B cell (primary cell): ENCODE measurements around the gene STPG3. TPM values are rescaled to one million over a fixed set of nuclear protein-coding genes. Genes with fewer than 3 reads are reported as not detected.

ENCODE experiments used
- ATAC-seq: fragments of 200-7000 bp; cut with Tn5 transposase; one replicate; pipeline ENCODE4 v1.10.0; 2021; ENCODE audit warnings: low read depth, mild to moderate bottlenecking, moderate number of reproducible peaks, moderate library complexity
- CTCF ChIA-PET: fragments of 350-600 bp; sonication (Branson Sonifier 250); formaldehyde crosslinking; loops from one replicate; lab custom pipeline; 2021; ENCODE audit warnings: antibody characterized with exemption, inconsistent platforms; lab: Charles Lee
- POLR2A ChIA-PET: fragments of 350-600 bp; sonication (Branson Sonifier 250); formaldehyde crosslinking; loops from one replicate; lab custom pipeline; 2021; ENCODE audit warnings: antibody characterized with exemption; lab: Charles Lee
- DNase-seq: peaks from one replicate; pipeline ENCODE4 v3.0.0; 2013
- H2AFZ ChIP-seq: 2 replicates; pipeline ENCODE4 v1.6.1; 2012; ENCODE audit warnings: mild to moderate bottlenecking, low read depth, low read length; ENCODE audit not compliant: insufficient read depth, poor library complexity, severe bottlenecking
- H3K27ac ChIP-seq, 2 donors: 1 replicate in 1 of 2; 2 replicates in 1 of 2; pipeline ENCODE4 v1.5.1; 2012 to 2013; ENCODE audit warnings: low read length in 2 of 2, mild to moderate bottlenecking in 2 of 2, moderate library complexity in 1 of 2
- H3K27me3 ChIP-seq, 4 experiments: fragments of 200-600 bp in 1 of 4; sonication (generic) in 1 of 4; replicated peaks in 1 of 4; 1 replicate in 2 of 4; 2 replicates in 2 of 4; pipeline versions ENCODE4 v1.6.1 to v1.7.0; 2013 to 2016; ENCODE audit warnings: low read length in 3 of 4, mild to moderate bottlenecking in 2 of 4, mixed read lengths in 1 of 4, moderate library complexity in 1 of 4; ENCODE audit not compliant: insufficient read depth in 4 of 4, control insufficient read depth in 3 of 4; ENCODE audit errors: control extremely low read depth in 1 of 4
- H3K36me3 ChIP-seq, 2 experiments: replicated peaks in 1 of 2; 1 replicate in 1 of 2; 2 replicates in 1 of 2; pipeline versions ENCODE4 v1.6.1 to v1.7.1; 2013; ENCODE audit warnings: low read length in 1 of 2; ENCODE audit not compliant: insufficient read depth in 2 of 2, control insufficient read depth in 1 of 2; ENCODE audit errors: control extremely low read depth in 1 of 2, extremely low read depth in 1 of 2
- H3K4me1 ChIP-seq, 2 donors: fragments of 200-600 bp in 1 of 2; sonication (generic) in 1 of 2; 1 replicate in 1 of 2; 2 replicates in 1 of 2; pipeline versions ENCODE4 v1.5.1 to v1.6.1; 2013 to 2017; ENCODE audit warnings: low read length in 2 of 2; ENCODE audit not compliant: control insufficient read depth in 2 of 2, insufficient read depth in 2 of 2
- H3K4me2 ChIP-seq: replicated peaks from 2 replicates; pipeline ENCODE3; 2012; ENCODE audit warnings: mild to moderate bottlenecking, low read depth, low read length; ENCODE audit not compliant: poor library complexity, severe bottlenecking
- H3K4me3 ChIP-seq, 5 experiments: fragments of 200-600 bp in 1 of 5; sonication (generic) in 1 of 5; 1 replicate in 3 of 5; 2 replicates in 2 of 5; pipeline versions ENCODE4 v1.5.1 to v1.7.0; 2011 to 2016; ENCODE audit warnings: low read length in 4 of 5, mild to moderate bottlenecking in 4 of 5, low read depth in 2 of 5, control low read depth in 1 of 5, moderate library complexity in 1 of 5; ENCODE audit not compliant: insufficient read depth in 1 of 5; ENCODE audit errors: control extremely low read depth in 1 of 5, extremely low read depth in 1 of 5
- H3K79me2 ChIP-seq: fragments of 200-600 bp; sonication (generic); one replicate; pipeline ENCODE4 v1.6.0; 2016; ENCODE audit warnings: low read length; ENCODE audit not compliant: control insufficient read depth, insufficient read depth
- H3K9ac ChIP-seq: fragments of 200-600 bp; sonication (generic); 2 replicates; pipeline ENCODE4 v1.6.1; 2017; ENCODE audit warnings: mild to moderate bottlenecking, low read length, moderate library complexity
- H3K9me3 ChIP-seq, 3 donors: one replicate each; pipeline versions ENCODE4 v1.6.1 to v1.7.1; 2013; ENCODE audit warnings: low read length in 2 of 3; ENCODE audit not compliant: control insufficient read depth in 2 of 3, insufficient read depth in 1 of 3; ENCODE audit errors: control extremely low read depth in 1 of 3
- H4K20me1 ChIP-seq: 2 replicates; pipeline ENCODE4 v1.6.0; 2012; ENCODE audit warnings: mild to moderate bottlenecking, low read length; ENCODE audit not compliant: insufficient read depth, control insufficient read depth, poor library complexity, severe bottlenecking
- H3K27ac Mint-ChIP-seq: one replicate; pipeline ENCODE4 v1.8.0; 2021; ENCODE audit warnings: mixed read lengths
- H3K27me3 Mint-ChIP-seq: one replicate; pipeline ENCODE4 v1.8.0; 2021; ENCODE audit warnings: mixed read lengths
- H3K4me1 Mint-ChIP-seq: one replicate; pipeline ENCODE4 v1.8.0; 2021; ENCODE audit warnings: mixed read lengths
- H3K4me3 Mint-ChIP-seq: one replicate; pipeline ENCODE4 v1.8.0; 2021; ENCODE audit warnings: mixed read lengths
- H3K9me3 Mint-ChIP-seq: one replicate; pipeline ENCODE4 v1.8.0; 2022; ENCODE audit warnings: mixed read lengths; ENCODE audit not compliant: insufficient read depth
- EZH2 ChIP-seq: IDR thresholded peaks from 2 replicates; pipeline ENCODE4 v1.6.1; 2012; ENCODE audit warnings: borderline replicate concordance, low read depth, mild to moderate bottlenecking, moderate library complexity, low read length; ENCODE audit not compliant: insufficient read depth, poor library complexity, severe bottlenecking
- WGBS: methylation state at CpG from one replicate; pipeline ENCODE4 v1.1.5; 2013; ENCODE audit warnings: missing lambda C conversion rate; ENCODE audit not compliant: insufficient coverage; 5-methylcytosine and 5-hydroxymethylcytosine counted together
- intact Hi-C: fragments of 100-400 bp; cut with micrococcal nuclease; formaldehyde crosslinking; loops from one replicate; pipeline ENCODE4 v1.10.0; 2022
- polyA plus RNA-seq: library from polyadenylated mRNA; depleted of rRNA; stranded (reverse); fragments of >200 nt; gene quantifications from 2 replicates; pipeline ENCODE4 v1.2.3, GENCODE V29; 2012
- total RNA-seq, 2 donors: library from RNA; stranded (reverse); fragments of 120-200 nt in 1 of 2; gene quantifications; 1 replicate in 1 of 2; 2 replicates in 1 of 2; pipeline versions ENCODE4 v1.2.3 to v1.2.4, GENCODE V29; 2013 to 2022
- TF ChIP-seq, protein P1 (sequence below): fragments of 200-600 bp; IDR thresholded peaks from one replicate; pipeline ENCODE4 v1.8.0; 2022; ENCODE audit warnings: antibody characterized with exemption, mild to moderate bottlenecking

Gene STPG3
- total and polyA plus RNA-seq, 2 donors (not counting 1 experiment from before 2014, with no cell fraction given), result not detected

GRCh38 chr9:137236936-137237421 is 14.1 kb upstream of the STPG3 start:
- H3K9ac ChIP-seq, result no peak overlapping the region
- H3K4me1 ChIP-seq, result peaks cover 39 to 65% of the 10 kb centered on the region in 2 donors
- ATAC-seq (no peak), DNase-seq (no peak)
- TF ChIP-seq, protein P1, sequence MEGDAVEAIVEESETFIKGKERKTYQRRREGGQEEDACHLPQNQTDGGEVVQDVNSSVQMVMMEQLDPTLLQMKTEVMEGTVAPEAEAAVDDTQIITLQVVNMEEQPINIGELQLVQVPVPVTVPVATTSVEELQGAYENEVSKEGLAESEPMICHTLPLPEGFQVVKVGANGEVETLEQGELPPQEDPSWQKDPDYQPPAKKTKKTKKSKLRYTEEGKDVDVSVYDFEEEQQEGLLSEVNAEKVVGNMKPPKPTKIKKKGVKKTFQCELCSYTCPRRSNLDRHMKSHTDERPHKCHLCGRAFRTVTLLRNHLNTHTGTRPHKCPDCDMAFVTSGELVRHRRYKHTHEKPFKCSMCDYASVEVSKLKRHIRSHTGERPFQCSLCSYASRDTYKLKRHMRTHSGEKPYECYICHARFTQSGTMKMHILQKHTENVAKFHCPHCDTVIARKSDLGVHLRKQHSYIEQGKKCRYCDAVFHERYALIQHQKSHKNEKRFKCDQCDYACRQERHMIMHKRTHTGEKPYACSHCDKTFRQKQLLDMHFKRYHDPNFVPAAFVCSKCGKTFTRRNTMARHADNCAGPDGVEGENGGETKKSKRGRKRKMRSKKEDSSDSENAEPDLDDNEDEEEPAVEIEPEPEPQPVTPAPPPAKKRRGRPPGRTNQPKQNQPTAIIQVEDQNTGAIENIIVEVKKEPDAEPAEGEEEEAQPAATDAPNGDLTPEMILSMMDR, result no peak
- no peak for TF ChIP-seq EZH2
- CTCF ChIA-PET, result interaction anchor here (0.6 to 8.9 kb wide), 42 partner anchors 11 to 449 kb away, joined by 3 to 76 read pairs (median 5); partner anchors contain the start of genes ANAPC2, CYSRT1, MAN1B1 and NELFB
- POLR2A ChIA-PET, result interaction anchor here (0.5 to 1.6 kb wide), 6 partner anchors 13 to 834 kb away, joined by 3 to 8 read pairs (median 4); partner anchors contain the start of genes ANAPC2, MAN1B1 and SSNA1
- Mint-ChIP-seq H3K4me1 (peaks cover 39% of the 10 kb centered on the region), H3K27me3 (no peaks in the 10 kb centered on the region), H3K9me3 (no peaks in the 10 kb centered on the region), H3K4me3 (peak overlapping the region; percentile 13), H3K27ac (peak overlapping the region; percentile 15)
- peaks cover 32% of the 10 kb centered on the region for H3K79me2 ChIP-seq
- H3K4me3 ChIP-seq, result peak overlapping the region in 1 of 5 experiments; percentile 19
- H2AFZ ChIP-seq, result peak overlapping the region; percentile 41
- intact Hi-C loops, result loop anchor here (1.0 to 2.0 kb wide), 6 partner anchors 14 to 208 kb away; partner anchors contain the start of genes ANAPC2, NPDC1, SSNA1 and TPRN
- peaks cover 0 to 3% (median 0%) of the 10 kb centered on the region in 3 donors for H3K9me3 ChIP-seq
- H4K20me1 ChIP-seq, result peaks cover 27% of the 10 kb centered on the region
- 19% methylated on average over 9 of the region's 11 CpGs for WGBS
- H3K36me3 ChIP-seq, result peaks cover 0 to 2% of the 10 kb centered on the region in 2 experiments
- peak overlapping the region; percentile 72 for H3K4me2 ChIP-seq
- H3K27ac ChIP-seq, result no peak overlapping the region
- H3K27me3 ChIP-seq, result peaks cover 0 to 2% (median 0%) of the 10 kb centered on the region in 4 experiments
